HG03095 (cell line): Measurements from ENCODE around the gene STH.

Source experiments
- ATAC-seq: cut with Tn5 transposase; IDR thresholded peaks from one replicate; pipeline ENCODE4 v1.9.1; 2021; ENCODE audit warnings: moderate library complexity; ENCODE audit not compliant: unreplicated experiment

The STH gene

GRCh38 chr17:46025060-46025459 is 26.0 kb downstream of the STH start:
- no peak for ATAC-seq

GRCh38 chr17:46025510-46026165 is 26.6 kb downstream of the STH start:
- no peak for ATAC-seq

GRCh38 chr17:46026166-46027047 is 27.4 kb downstream of the STH start:
- no peak for ATAC-seq

GRCh38 chr17:46027048-46027975 is 28.3 kb downstream of the STH start:
- no peak for ATAC-seq

GRCh38 chr17:46027976-46028325 is 28.9 kb downstream of the STH start:
- no peak for ATAC-seq

- no peak for ATAC-seq
These were observed 29.3 kb downstream of the STH start for GRCh38 chr17:46028374-46028773.

GRCh38 chr17:46028981-46029565 is 30.0 kb downstream of the STH start:
- no peak for ATAC-seq

GRCh38 chr17:46029627-46030026 is 30.6 kb downstream of the STH start:
- ATAC-seq = no peak

GRCh38 chr17:46030752-46031151 is 31.7 kb downstream of the STH start:
- no peak for ATAC-seq

GRCh38 chr17:46031440-46031839 is 32.4 kb downstream of the STH start:
- ATAC-seq = no peak

- ATAC-seq = no peak
These were observed 32.9 kb downstream of the STH start for GRCh38 chr17:46031920-46032319.

GRCh38 chr17:46032909-46033308 is 33.9 kb downstream of the STH start:
- ATAC-seq = no peak

GRCh38 chr17:46033392-46033791 is 34.3 kb downstream of the STH start:
- no peak for ATAC-seq

GRCh38 chr17:46035112-46035818 is 36.2 kb downstream of the STH start:
- ATAC-seq = no peak

- no peak for ATAC-seq
These were observed 37.4 kb downstream of the STH start for GRCh38 chr17:46036491-46036890.

- ATAC-seq = no peak
These were observed 38.7 kb downstream of the STH start for GRCh38 chr17:46037722-46038255.

- ATAC-seq = no peak
These were observed 39.4 kb downstream of the STH start for GRCh38 chr17:46038414-46038813.

GRCh38 chr17:46038937-46039336 is 39.9 kb downstream of the STH start:
- ATAC-seq = no peak

- no peak for ATAC-seq
These were observed 40.6 kb downstream of the STH start for GRCh38 chr17:46039592-46040186.

GRCh38 chr17:46042246-46042645 is 43.2 kb downstream of the STH start:
- no peak for ATAC-seq
